ENCODE measurements around the gene HOXB8.

Gene HOXB8

DNA sequence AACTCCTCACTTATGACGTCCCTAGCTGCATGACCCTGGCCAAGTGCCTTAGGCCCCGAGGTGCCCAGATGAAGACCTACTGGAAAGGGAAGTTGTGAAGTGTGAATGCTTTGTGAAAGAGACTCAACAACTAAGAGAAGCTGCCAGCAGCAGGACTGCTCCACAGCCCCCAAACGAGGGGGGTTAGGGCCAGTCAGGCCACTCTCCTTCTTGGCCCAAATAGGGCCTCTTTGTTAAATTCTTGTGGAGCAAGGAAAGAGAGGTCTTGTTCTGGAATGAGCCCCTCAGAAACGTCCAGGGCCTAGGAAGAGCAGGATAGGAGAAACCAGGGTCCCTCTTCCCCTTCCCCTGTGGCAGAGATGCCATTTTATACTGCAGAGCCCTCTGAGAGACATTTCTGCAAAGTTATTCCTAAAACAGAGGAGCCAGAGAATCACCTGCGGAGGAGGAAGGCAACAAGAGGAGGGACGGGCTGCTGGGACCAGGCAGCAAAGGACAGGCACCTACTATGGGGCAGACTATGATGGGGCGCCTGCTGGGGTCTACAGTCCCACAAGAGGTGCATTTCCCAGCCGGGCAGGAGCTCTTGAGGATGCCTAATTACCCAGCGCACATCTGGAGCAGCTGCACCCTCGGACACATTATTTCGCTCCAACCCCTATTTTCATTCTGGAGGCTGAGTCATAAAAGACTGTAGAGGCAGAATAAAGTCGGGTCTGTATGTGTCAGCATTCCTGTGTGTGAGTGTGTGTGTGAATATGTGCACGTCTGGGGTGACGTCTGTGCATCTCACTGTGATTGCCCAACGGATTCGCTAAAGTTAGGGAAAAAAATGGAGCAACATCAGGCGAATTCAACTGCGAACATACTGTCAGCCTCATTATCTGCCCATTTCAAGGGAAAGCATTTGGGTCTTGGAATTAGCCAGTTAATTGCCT, 22.5 kb upstream of the HOXB8 start:
- DNase-seq = no peak

DNA sequence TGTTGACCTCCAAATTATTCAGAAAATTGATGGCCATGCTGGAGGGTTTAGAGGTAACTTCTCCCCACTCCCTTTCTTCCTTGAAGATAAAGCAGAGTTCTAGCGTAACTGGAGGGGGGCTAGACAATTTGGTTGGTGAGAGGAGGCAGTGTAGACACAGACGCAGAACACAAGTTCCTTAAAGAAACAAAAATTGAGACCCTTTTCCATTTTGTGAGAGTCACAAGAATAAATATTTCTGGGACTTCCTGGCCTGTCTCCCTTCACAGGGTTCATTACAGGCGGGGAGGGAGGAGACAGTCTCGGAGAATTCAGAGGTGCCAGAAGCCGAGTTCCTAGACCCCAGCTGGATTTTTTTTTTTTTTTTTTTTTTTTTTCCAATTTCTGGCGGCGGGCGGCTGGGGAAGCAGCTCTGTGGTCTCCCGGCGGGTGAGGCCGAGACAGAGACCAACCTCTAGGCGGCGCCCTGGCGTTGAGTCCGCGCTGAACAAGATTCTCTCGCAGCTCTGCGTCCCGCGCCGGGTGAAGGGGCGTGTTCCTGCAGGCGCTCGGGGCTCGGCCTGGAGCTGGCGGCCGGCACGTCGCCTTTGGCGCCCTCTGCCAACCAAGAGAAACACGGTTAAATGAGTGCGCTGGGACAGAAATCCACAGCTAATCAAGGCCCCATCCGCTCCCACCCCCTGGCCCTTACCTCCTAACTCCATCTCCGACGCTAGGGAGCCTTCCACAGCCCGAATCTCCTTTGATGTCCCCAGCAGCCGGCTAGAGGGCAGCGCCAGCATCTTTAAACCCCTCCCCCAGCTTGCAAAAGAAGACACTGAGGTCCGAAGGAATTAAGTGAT, 21.3 kb upstream of the HOXB8 start:
- peak in 8 of 51 donors; percentile 0 to 30 (median 7) for DNase-seq

DNA sequence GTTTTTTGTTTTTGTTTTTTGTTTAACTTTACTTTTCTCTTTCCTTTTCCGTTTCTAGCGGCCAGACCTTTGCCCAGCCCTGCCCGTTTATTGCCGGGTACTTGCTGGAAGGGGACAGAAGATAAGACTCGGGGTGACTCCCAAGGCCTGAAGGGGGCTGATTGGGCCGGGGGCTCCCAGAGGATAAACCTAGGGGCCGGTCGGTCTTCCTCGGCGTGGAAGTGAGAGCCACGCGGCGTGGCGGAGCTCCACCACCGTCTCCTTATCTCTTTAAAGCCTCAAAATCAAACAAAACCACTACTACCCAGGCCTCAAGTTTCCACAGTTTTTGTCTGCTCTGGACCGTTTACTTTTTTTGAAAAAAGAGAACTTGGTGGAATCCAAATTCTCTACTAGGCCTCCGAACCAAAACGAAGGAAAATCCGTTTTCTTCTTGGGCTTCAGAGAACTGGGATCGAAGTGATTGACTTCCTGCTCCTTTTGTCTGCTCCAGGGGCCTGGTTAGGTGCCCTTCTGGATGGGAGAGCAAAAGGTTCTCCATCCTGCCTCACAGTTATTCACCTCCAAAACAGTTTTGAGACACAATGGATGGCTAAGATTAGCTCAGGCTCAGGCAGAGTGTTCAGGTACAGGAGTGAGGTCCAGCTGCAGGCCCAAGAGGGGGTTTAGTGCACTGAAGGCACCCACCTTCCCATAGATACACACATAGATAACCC, 19.6 kb upstream of the HOXB8 start:
- no peak for DNase-seq

DNA sequence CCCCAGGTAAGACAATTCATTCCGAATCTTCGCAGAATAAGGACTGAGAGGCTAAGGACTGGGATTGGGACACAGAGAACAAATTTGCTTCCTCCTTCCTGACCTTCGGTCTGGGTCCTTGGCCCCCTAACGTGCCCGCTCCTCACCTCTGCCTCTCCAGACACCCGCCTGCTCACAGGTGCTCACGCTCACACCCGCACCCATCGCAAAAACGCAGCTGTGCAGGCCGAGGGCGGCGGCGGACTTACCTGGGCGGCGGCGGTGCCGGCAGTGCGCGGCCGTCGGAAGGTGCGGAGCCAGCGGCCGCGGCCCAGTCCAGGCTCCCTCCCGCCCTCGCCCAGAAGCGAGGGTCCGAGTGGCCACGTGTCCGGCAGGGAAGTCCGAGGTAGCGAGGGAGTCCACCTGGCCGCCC, 18.2 kb upstream of the HOXB8 start:
- no peak for DNase-seq

DNA sequence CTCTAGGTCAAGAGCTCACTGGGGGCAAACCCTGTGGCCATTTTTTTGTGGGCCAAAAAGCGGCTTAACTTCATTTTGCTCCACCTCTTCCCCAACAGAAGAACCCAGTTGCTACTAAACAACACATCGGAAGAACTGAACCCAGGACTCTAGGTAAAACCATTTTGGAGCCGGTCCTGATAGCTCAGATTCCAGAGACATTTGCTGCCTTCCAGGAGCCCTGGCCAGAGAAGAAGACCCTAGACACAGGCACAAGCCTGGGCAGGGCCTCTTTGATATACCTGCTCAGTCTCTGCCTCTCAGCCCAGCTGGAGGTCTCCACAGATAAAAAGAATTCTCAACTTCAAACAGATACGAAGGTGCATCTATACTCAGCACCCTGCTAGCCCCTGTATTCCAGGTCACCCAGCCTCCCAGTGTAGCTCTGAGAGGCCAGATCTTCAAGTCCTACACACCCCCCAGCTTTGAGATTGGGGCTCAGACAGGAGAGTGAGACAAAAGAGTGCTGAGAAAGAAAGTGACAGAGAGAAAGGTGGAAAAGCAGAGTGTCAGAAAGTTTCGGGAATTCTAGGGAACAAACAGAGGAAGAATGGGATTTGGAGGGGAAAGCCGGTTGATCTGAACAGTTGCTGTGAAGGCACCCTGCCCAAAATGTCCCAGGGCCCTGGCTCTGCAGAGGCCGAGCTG, 17.6 kb upstream of the HOXB8 start:
- DNase-seq = no peak

DNA sequence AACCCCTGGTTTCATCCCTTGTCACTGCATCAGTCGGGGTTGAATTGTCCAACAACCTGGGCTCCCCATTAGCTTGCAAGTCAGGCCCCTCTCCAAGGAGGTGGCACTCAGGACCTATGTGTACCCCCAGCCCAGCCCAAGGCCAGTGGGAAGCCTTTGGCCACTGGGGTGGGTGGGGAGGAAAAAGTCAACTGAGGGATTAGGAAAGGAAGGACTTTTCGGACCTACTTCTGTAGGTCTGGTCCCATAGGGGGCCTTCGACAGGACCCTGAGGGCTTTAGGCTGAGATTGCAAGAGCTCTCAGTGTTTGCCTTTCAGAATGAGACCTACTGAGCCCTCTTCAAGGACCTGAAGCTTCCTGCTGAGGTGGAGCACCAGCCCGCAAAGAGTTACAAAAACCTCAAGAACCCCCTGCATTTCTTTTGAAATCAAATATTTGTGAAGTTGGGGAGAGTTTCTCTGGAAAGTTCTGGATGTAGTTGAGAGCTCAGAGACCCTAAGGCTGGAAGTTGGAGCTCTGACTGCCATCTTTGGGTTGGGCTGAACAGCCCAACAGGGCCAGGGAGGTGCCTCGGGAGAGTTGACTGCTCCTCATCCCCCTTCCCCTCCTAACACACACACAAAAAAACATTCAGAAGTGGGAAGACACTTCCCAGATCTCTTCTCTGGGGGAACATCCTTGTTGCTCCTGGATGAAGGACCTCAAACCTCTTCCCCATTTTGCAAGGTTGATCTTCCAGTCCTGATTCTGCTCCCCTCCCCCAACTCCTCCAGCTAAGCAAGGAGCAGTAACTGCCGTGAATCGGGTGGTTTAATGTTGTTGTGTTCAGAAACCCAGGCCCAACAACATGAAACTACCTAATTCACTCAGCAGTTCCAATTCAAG, 16.8 kb upstream of the HOXB8 start:
- no peak for DNase-seq

DNA sequence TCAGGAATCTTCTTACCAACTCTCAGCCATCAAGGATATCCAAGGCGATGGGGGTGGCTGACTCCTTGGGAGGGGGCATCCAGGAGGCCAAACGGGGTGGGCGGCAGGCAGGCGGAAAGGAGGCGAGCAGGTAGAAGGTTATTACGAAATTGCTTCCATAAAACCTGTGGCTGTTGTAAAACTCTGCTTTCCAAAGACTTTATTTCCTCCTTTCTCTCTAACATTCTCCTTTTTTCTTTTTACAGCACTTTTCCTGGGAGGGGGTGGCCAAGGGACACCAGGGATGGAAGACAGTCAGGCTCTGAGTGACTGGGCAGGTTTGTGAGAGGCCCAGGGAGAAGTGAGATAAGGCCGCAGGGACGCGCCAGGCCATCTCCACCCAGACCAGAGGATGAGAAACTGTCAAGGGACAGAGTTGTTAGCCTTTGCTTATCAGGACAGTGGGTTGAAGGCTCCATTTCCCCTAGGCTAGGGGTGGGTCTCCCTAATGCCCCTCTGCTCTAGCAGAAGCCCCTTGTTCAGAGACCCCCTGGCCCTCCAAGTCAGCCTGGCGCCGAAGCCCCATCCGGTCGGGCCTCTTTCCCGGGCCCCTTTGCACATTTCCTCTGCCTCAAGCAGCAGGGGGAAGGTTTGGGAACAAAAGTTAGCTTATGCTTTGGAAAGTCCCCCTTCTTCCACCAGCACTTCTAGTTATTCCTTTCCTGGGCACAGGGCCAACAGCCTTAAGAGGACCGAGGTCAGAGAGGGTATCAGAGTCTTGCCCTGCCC, 16.0 kb upstream of the HOXB8 start:
- no peak for DNase-seq

DNA sequence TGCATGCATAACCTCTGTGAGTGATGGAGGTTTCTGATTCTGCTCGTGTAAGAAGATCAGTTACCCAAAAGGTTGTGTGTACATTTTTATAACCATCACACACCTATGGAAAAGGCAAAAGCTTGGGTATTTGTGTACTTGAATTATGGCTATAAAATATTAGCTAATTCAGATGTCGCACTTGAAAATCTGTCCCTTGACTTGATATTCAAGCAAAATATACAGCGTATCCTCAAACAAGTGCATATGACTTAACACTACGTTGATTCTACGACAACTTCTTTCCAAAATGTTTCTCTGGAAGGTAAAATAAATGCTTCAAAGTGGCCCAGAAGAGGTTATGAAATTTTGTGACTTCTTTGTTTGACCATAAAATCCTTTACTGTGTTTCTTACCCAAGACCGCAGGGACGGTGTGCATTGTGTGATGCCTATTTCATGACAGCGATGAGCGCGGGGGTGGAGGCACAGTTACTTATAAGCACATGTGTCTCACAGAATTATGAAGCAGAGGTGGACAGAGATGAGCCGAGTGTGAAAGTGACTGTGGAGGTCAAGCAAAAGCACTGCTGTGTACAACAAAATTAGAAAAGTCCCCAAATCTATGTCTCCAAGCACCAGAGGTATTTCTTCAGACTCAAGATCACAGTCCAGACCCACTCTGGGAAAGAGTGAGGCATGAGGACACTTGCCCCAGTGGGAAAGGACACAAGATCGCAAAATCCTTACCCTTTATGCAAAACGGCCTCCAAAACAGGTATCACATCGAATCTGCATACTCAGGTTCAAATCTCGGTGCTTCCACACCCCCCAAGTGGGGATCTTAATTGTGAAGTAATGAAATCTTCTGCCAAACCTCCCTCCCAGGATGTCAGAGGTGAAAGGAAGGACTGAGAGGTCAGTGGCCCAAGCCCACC, 15.2 kb upstream of the HOXB8 start:
- no peak for DNase-seq

DNA sequence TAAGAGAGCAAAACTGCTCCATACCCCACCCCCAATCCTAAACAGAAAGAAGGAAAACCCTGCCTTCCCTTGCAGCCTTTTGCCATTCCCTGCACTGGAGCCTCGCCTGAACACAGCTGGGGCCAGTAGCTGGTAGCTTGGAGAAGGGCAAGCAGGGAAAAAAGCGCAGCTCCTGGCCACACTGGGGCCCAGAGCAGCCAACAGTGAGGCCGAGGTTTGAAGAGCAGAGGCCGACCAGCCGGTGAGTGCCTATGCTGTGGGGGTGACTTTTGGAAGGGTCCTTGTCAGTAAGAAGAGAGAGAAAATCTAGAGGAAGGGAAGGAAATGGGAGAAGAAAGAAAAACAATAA, 14.3 kb upstream of the HOXB8 start:
- no peak for DNase-seq

DNA sequence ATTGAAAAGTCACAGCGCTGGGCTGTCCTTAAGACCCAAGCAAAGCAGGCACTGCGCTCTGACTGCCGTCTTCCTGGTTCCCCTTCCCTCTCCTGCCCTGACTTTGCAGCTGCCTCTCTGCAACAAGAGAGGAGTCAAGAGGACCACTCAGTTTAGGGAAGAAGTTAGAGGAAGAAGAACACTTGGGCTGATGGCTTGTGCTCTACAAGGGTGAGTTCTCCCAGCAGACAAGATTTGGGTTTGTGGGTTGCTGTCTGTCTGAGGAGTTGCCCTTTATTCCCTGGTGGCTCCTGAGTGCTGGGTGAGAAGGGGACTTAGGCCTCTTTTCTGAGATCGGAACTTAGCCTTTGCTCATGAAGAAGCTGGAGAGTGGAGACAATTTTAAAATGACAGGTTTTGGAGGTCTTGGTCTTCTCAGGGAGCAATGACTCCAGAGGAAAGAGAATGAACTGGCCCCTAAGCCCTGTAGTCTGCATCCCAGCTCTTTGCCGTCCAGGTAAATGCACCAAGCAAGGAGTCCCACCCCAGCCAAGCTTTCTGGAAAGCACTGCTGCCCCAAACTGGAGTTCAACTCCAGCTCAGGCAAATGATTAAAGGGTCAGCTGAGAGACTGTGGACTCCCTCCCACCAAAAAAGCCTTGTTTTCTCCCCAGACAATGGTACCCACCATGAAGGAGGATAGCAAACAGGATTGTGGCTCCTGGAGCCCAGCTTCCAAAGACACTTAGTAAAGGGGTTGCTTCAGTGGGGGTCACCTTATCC, 13.7 kb upstream of the HOXB8 start:
- no peak for DNase-seq

DNA sequence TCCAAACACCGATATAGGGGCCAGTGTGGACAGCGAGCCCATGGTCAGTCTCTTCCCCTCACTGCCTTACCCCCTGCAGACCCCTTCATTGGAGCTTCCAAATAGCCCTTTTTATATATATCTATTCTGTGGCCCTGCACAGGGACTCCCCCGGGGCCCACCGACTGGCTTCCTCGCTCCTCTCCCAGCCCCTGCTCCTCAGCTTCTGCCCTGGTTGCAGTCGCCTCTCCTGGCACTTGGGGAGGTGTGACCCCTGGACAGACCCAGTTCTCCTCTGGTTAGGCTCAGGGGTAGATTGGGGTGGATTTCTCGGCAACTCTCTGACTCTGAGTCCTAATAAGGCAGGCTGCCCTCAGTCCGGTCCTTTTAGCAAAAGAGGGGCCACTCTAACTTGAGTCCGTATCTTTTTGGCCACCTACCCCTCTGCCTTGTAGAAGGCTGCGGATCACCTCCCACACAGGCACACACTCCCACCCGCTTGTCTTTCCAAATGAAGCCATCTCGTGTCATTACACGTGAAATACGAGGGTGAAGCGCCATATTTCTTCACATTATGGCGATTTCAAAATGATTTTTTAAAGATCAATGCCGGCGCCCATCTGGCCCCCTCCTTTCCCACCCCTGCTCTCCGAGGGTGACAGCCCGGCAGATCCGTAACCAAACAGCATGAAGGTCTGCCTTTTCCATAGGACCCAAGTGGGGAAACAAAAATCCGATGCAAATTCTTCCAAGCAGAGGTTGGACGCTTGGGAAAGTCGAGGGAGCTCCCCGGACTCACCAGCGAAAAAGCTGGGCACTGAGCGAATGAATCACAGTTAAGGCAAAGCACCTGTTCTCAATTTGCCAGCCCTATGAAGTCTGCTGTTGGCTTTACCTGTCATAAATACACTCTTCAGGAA, 12.8 kb upstream of the HOXB8 start:
- no peak for DNase-seq

DNA sequence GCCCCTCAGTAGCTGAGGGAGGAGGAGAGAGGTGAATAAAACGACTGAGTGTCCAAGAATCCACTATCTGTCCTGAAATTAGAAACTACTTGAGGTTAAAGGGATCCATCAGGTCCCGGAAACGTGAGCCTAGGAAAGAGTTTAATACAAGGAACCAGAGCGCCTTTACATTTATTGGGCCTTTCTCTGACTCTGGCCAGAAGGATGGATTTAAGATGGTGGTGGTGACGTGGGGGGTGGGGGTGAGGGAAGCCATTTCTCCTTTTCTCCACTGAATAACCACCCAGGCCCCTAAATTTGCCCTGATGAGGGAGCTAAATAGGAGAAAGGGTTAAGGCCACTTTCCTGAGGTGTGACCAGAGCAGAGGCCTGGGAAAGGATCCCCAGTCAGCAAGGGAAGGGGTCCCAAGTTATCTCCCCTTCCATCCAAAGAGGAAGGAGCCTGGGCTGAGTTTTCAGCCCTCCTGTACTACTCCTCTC, 12.1 kb upstream of the HOXB8 start:
- DNase-seq = no peak

DNA sequence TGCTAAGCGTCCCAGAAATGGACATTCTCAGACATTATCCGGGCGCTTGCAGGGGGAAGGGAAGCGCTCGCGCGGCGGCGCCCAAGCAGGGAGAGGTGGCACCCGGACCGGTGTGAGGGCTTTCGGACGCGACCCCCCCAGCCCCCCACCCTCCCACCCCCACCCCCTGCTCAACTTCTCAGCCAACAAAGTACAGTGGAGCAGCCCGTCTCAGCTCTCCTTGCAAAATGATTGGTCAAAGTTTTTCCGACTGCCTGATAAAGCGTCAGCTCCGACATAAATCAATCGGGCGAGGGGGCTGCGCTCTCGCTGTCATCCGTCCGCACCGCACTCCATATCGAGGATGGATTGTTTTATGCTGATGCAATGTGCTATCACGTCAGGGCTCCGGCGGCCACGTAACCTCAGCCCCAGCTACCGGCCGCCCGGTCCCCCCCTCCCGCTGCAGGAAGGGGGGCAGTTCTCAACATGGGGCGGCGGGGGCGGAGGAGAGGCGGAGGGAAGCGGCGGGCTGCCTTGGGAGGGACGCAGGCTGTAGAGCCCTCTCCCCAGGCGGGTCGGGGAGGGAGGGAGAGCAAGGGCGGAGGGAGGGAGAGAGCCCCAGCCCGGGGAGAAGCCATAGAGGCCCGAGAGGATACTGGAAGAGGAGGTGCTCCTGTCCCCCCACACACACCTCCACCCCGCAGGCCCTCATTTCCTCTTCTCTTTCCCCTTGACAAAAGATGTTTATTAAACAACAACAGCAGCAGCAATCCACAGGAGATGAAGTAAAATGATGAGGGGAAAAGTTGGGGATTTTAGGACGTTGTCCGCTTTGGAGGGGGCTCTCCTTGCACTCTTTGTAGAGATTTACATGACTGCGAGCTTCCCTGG, 11.4 kb upstream of the HOXB8 start, which contains the start of gene HOXB9:
TSS of gene HOXB9 (minus strand) at position 114 of the 873 bp plus-strand sequence. CDS start at position 25, 89 bp downstream.
- no peak for DNase-seq

DNA sequence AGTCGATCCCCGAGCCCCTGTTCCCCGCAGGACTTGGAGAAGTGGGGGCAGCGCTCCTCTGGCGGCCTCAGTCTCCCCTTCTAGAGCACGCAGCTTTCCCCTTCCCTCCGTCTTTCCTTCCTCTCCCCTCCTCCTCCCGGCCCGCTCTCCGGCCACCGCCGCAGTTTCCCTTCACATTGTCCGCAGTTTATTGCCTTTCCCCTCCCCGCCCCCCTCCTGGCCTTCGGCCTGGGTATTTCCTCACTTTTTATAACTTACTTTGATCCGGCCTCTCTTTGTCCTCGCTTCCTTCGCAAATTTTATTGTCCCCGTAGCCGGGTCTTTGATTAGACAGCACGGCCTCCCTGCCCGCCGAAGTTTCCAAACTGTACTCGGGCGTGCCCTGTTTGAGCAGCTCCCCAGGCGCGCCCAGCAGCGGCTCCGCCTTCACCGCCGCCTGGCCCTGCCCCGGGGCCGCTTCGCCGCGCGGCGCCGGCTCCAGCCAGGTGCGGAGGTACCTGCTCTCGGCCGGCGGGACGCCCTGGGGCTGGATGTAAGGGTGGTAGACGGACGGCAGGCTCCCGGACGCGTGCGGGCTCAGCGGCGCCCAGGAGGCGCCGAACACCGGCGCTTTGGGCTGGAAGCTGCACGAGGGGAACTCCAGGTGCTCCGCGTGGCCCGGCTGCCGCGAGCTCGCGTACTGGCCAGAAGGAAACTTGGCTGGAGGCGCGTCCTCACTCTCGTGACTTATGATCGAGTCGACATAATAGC, 10.6 kb upstream of the HOXB8 start:
- no peak for DNase-seq

Measured in hypothalamus (tissue), 51 donors.